Activated T-helper 9 cell treated with anti-CD3 and anti-CD28 coated beads, Interleukin-2, amount 50 U/mL, for 16 hours (primary cell): ENCODE data around the gene PHF21B.
"Not testable (repeated sequence)": the region's sequence is repeated elsewhere in the genome, so short reads cannot be mapped to it uniquely, and the experiment has no call there.

Source experiments
- DNase-seq: peaks from one replicate; pipeline ENCODE4 v3.0.0-alpha.2; 2020; ENCODE audit warnings: low read depth

PHF21B gene

GRCh38 chr22:44933666-44934453 lies 75.9 kb downstream of the PHF21B start:
- DNase-seq = no peak

- no peak for DNase-seq
Observed at GRCh38 chr22:44932493-44932892, 77.3 kb downstream of the PHF21B start.

- no peak for DNase-seq
Observed at GRCh38 chr22:44931766-44932165, 78.0 kb downstream of the PHF21B start.

GRCh38 chr22:44931077-44931540 lies 78.7 kb downstream of the PHF21B start:
- DNase-seq = no peak

- no peak for DNase-seq
Observed at GRCh38 chr22:44930711-44931035, 79.1 kb downstream of the PHF21B start.

- DNase-seq = no peak
Observed at GRCh38 chr22:44930016-44930710, 79.6 kb downstream of the PHF21B start.

- no peak for DNase-seq
Observed at GRCh38 chr22:44929359-44930015, 80.3 kb downstream of the PHF21B start.

- DNase-seq = no peak
Observed at GRCh38 chr22:44928711-44929358, 81.0 kb downstream of the PHF21B start.

GRCh38 chr22:44928136-44928463 lies 81.7 kb downstream of the PHF21B start:
- DNase-seq = no peak

- no peak for DNase-seq
Observed at GRCh38 chr22:44927463-44928135, 82.2 kb downstream of the PHF21B start.

- DNase-seq = no peak
Observed at GRCh38 chr22:44926491-44927415, 83.1 kb downstream of the PHF21B start.

- DNase-seq = no peak
Observed at GRCh38 chr22:44926124-44926475, 83.7 kb downstream of the PHF21B start.

GRCh38 chr22:44925465-44926123 lies 84.2 kb downstream of the PHF21B start:
- DNase-seq = no peak

GRCh38 chr22:44924710-44925109 lies 85.1 kb downstream of the PHF21B start:
- no peak for DNase-seq

- DNase-seq = no peak
Observed at GRCh38 chr22:44924098-44924497, 85.7 kb downstream of the PHF21B start.

GRCh38 chr22:44921766-44922165 lies 88.0 kb downstream of the PHF21B start:
- DNase-seq = not testable (repeated sequence)

GRCh38 chr22:44920183-44920582 lies 89.6 kb downstream of the PHF21B start:
- no peak for DNase-seq

- DNase-seq = no peak
Observed at GRCh38 chr22:44919691-44920090, 90.1 kb downstream of the PHF21B start.

- no peak for DNase-seq
Observed at GRCh38 chr22:44918925-44919392, 90.8 kb downstream of the PHF21B start.

- DNase-seq = no peak
Observed at GRCh38 chr22:44918166-44918924, 91.5 kb downstream of the PHF21B start.
